Caki2 (cell line): ENCODE results near the gene C10orf88. TPM values are rescaled to one million over a fixed set of nuclear protein-coding genes. Genes with fewer than 3 reads are reported as not detected.

Experiments
- DNase-seq: peaks from one replicate; pipeline ENCODE4 v3.0.0-alpha.2; 2015; ENCODE audit warnings: low read depth
- in situ Hi-C: cut with HindIII; loops from 2 replicates; pipeline ENCODE4 v1.10.0; 2016; ENCODE audit warnings: low sequenced_read_pairs, low pct_unique_long_range_greater_than_20kb, mixed read lengths
- total RNA-seq: library from RNA; depleted of rRNA; stranded (reverse); fragments of >200 nt; shearing (Covaris generic); gene quantifications from 2 replicates; pipeline ENCODE4 v1.2.3, GENCODE V29; 2014; ENCODE audit warnings: low replicate concordance; rRNA removed

Gene C10orf88
- total RNA-seq, 1 experiment from 2014 or later = 2.4 TPM

GRCh38 chr10:122882766-122883165, 71.3 kb downstream of the C10orf88 start:
- in situ Hi-C loops = no loop called here

More at GRCh38 chr10:122882766-122883165, 71.3 kb downstream of the C10orf88 start:
- no peak for DNase-seq

Other genes with a start within 250 kb of the C10orf88 start
- 2.5 TPM in 1 of 2 replicates, not detected in the other for gene CUZD1, start 108.4 kb downstream of the C10orf88 start, total RNA-seq
- 0.64 and 2.5 TPM in 2 replicates for gene FAM24B, start 74.6 kb downstream of the C10orf88 start, total RNA-seq
- not detected in 2 replicates for gene FAM24A, start 43.6 kb downstream of the C10orf88 start, total RNA-seq
- gene PSTK, start 26.2 kb upstream of the C10orf88 start, total RNA-seq = 3.4 and 3.9 TPM in 2 replicates
- 0.57 and 3.8 TPM in 2 replicates for gene IKZF5, start 54.6 kb upstream of the C10orf88 start, total RNA-seq
- gene ACADSB, start 54.8 kb upstream of the C10orf88 start, total RNA-seq = 4.3 and 4.7 TPM in 2 replicates
- gene HMX3, start 181.7 kb upstream of the C10orf88 start, total RNA-seq = not detected in 2 replicates
- gene HMX2, start 193.9 kb upstream of the C10orf88 start, total RNA-seq = not detected in 2 replicates
- gene BUB3, start 200.2 kb upstream of the C10orf88 start, total RNA-seq = 117 and 181 TPM in 2 replicates